CD14-positive monocyte (primary cell): Measurements from ENCODE around the gene FRS3. TPM values are rescaled to one million over a fixed set of nuclear protein-coding genes. Genes with fewer than 3 reads are reported as not detected.
A peak's percentile ranks its signal among the peaks of the same experiment; 100 is the strongest.

Experiments used
- DNase-seq, 3 donors: peaks; one replicate each; pipeline ENCODE4 v3.0.0-alpha.2; 2011 to 2022
- H2AFZ ChIP-seq: 2 replicates; pipeline ENCODE4 v1.6.0; 2012; ENCODE audit warnings: mild to moderate bottlenecking, low read depth, low read length, inconsistent platforms; ENCODE audit not compliant: insufficient read depth, poor library complexity, severe bottlenecking
- H3K27ac ChIP-seq, 2 donors: 1 replicate in 1 of 2; 2 replicates in 1 of 2; pipeline ENCODE4 v1.5.1; 2012 to 2013; ENCODE audit warnings: low read length in 2 of 2, control low read depth in 1 of 2, inconsistent platforms in 1 of 2, low read depth in 1 of 2, mild to moderate bottlenecking in 1 of 2
- H3K27me3 ChIP-seq, 2 donors: one replicate each; pipeline versions ENCODE4 v1.6.0 to v1.6.1; 2011 to 2013; ENCODE audit warnings: low read length in 2 of 2; ENCODE audit not compliant: control insufficient read depth in 2 of 2, insufficient read depth in 2 of 2
- H3K36me3 ChIP-seq, 2 donors: replicated peaks in 1 of 2; 1 replicate in 1 of 2; 2 replicates in 1 of 2; pipeline versions ENCODE4 v1.5.1 to v1.6.1; 2012 to 2013; ENCODE audit warnings: low read length in 2 of 2, control low read depth in 1 of 2, inconsistent platforms in 1 of 2, mild to moderate bottlenecking in 1 of 2; ENCODE audit not compliant: insufficient read depth in 2 of 2, control insufficient read depth in 1 of 2
- H3K4me1 ChIP-seq, 2 donors: 1 replicate in 1 of 2; 2 replicates in 1 of 2; pipeline versions ENCODE4 v1.5.1 to v1.6.1; 2012 to 2013; ENCODE audit warnings: low read length in 2 of 2, control low read depth in 1 of 2, inconsistent platforms in 1 of 2, mild to moderate bottlenecking in 1 of 2, moderate library complexity in 1 of 2; ENCODE audit not compliant: insufficient read depth in 2 of 2, control insufficient read depth in 1 of 2
- H3K4me2 ChIP-seq: replicated peaks from 2 replicates; pipeline ENCODE3; 2012; ENCODE audit warnings: low read length, moderate library complexity, mild to moderate bottlenecking; ENCODE audit not compliant: poor library complexity, severe bottlenecking; ENCODE audit errors: extremely low read depth
- H3K4me3 ChIP-seq, 3 experiments: fragments of 200-600 bp in 1 of 3; sonication (generic) in 1 of 3; replicated peaks in 1 of 3; 1 replicate in 2 of 3; 2 replicates in 1 of 3; pipeline ENCODE4 v1.5.1; 2011 to 2013; ENCODE audit warnings: low read length in 3 of 3, mild to moderate bottlenecking in 3 of 3, control low read depth in 2 of 3, low read depth in 2 of 3, inconsistent platforms in 1 of 3, moderate library complexity in 1 of 3
- H3K79me2 ChIP-seq: 2 replicates; pipeline ENCODE4 v1.6.0; 2012; ENCODE audit warnings: mild to moderate bottlenecking, control low read depth, inconsistent platforms, low read length, moderate library complexity; ENCODE audit not compliant: insufficient read depth
- H3K9ac ChIP-seq: 2 replicates; pipeline ENCODE4 v1.6.0; 2017; ENCODE audit warnings: low read length, mild to moderate bottlenecking; ENCODE audit not compliant: insufficient read depth, poor library complexity, severe bottlenecking
- H3K9me3 ChIP-seq, 2 donors: replicated peaks in 1 of 2; 1 replicate in 1 of 2; 2 replicates in 1 of 2; pipeline versions ENCODE4 v1.5.1 to v1.6.1; 2012 to 2013; ENCODE audit warnings: low read length in 2 of 2, control low read depth in 1 of 2; ENCODE audit not compliant: control insufficient read depth in 1 of 2, insufficient read depth in 1 of 2
- H4K20me1 ChIP-seq: 2 replicates; pipeline ENCODE4 v1.6.0; 2012; ENCODE audit warnings: mild to moderate bottlenecking, low read length, control low read depth, moderate library complexity; ENCODE audit not compliant: insufficient read depth
- H3K27ac Mint-ChIP-seq, 7 donors: one replicate each; pipeline ENCODE4 v1.8.0; 2020; ENCODE audit warnings: mild to moderate bottlenecking in 7 of 7, mixed read lengths in 7 of 7, moderate library complexity in 6 of 7, inconsistent platforms in 2 of 7
- H3K27me3 Mint-ChIP-seq, 3 donors: one replicate each; pipeline ENCODE4 v1.8.0; 2021 to 2022; ENCODE audit warnings: low read depth in 3 of 3, mild to moderate bottlenecking in 3 of 3, mixed read lengths in 3 of 3, moderate library complexity in 3 of 3, inconsistent platforms in 1 of 3
- H3K36me3 Mint-ChIP-seq, 2 donors: one replicate each; pipeline ENCODE4 v1.8.0; 2020; ENCODE audit warnings: mixed read lengths in 2 of 2, inconsistent platforms in 1 of 2, mild to moderate bottlenecking in 1 of 2
- H3K4me1 Mint-ChIP-seq: one replicate; pipeline ENCODE4 v1.8.0; 2020; ENCODE audit warnings: mild to moderate bottlenecking, mixed read lengths
- H3K4me3 Mint-ChIP-seq, 2 donors: one replicate each; pipeline ENCODE4 v1.8.0; 2020; ENCODE audit warnings: mild to moderate bottlenecking in 2 of 2, mixed read lengths in 2 of 2, moderate library complexity in 1 of 2
- H3K9me3 Mint-ChIP-seq, 7 donors: one replicate each; pipeline ENCODE4 v1.8.0; 2020 to 2022; ENCODE audit warnings: mixed read lengths in 7 of 7, mild to moderate bottlenecking in 6 of 7, moderate library complexity in 6 of 7, inconsistent platforms in 2 of 7
- WGBS: methylation state at CpG from one replicate; pipeline ENCODE4 v1.1.5; 2013; ENCODE audit warnings: missing lambda C conversion rate; ENCODE audit not compliant: insufficient coverage; 5-methylcytosine and 5-hydroxymethylcytosine counted together
- intact Hi-C, 2 donors: fragments of 100-400 bp; cut with micrococcal nuclease; formaldehyde crosslinking; loops; one replicate each; pipeline versions ENCODE4 v1.15.0 to v1.15.1; 2023
- polyA plus RNA-seq, 3 donors: library from polyadenylated mRNA; depleted of rRNA in 1 of 3; unstranded in 2 of 3; stranded (reverse) in 1 of 3; fragments of 300-500 nt in 2 of 3; fragments of >200 nt in 1 of 3; fragmentation: Illumina TruSeq in 2 of 3; gene quantifications; 1 replicate in 2 of 3; 2 replicates in 1 of 3; pipeline ENCODE4 v1.2.3, GENCODE V29; 2012 to 2021
- TF ChIP-seq, protein P1 (sequence below): fragments of 200-600 bp; IDR thresholded peaks from one replicate; pipeline ENCODE4 v1.8.0; 2022; ENCODE audit warnings: antibody characterized with exemption, mild to moderate bottlenecking

FRS3 gene
- polyA plus RNA-seq, 3 donors, result 1.3 to 7.0 (median 2.6) TPM

DNA sequence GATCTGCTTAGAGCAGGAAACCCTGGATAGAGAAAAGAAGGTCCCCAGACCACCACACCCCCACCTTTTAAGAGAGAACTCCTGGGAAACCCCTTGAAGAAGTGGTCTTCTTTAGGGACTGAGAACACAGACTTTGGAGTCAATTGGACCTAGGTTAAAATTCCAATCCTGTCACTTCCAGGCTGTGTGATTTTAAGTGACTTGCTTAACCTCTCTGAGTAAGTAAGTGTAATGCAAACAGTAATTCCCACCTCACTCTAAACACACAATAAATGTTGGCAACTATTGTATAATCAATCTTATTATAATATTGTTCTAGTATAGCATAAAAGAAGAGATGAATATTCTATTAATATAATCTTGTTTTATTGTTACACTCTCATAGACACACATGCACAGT, 47.6 kb downstream of the FRS3 start:
- Histone ChIP-seq H3K27ac (no peak overlapping the region), H3K9me3 (no peaks in the 10 kb centered on the region), H3K79me2 (peaks cover 74% of the 10 kb centered on the region), H3K27me3 (no peaks in the 10 kb centered on the region), H3K4me1 (peaks cover 65 to 70% of the 10 kb centered on the region in 2 donors), H3K4me2 (peak overlapping the region; percentile 95), H3K36me3 (peaks cover 8 to 30% of the 10 kb centered on the region in 2 donors), H3K4me3 (peak overlapping the region in 1 of 3 experiments; percentile 88), H4K20me1 (peaks cover 70% of the 10 kb centered on the region), H2AFZ (no peak overlapping the region), H3K9ac (no peak overlapping the region)
- Mint-ChIP-seq H3K36me3 (peaks cover 27 to 43% of the 10 kb centered on the region in 2 donors), H3K27me3 (peaks cover 0 to 5% (median 2%) of the 10 kb centered on the region in 3 donors), H3K4me3 (peak overlapping the region; percentile 88 to 92), H3K27ac (peak overlapping the region in 3 of 7 donors; percentile 10 to 78 (median 30)), H3K4me1 (peaks cover 69% of the 10 kb centered on the region), H3K9me3 (no peaks in the 10 kb centered on the region)
- TF ChIP-seq, protein P1, sequence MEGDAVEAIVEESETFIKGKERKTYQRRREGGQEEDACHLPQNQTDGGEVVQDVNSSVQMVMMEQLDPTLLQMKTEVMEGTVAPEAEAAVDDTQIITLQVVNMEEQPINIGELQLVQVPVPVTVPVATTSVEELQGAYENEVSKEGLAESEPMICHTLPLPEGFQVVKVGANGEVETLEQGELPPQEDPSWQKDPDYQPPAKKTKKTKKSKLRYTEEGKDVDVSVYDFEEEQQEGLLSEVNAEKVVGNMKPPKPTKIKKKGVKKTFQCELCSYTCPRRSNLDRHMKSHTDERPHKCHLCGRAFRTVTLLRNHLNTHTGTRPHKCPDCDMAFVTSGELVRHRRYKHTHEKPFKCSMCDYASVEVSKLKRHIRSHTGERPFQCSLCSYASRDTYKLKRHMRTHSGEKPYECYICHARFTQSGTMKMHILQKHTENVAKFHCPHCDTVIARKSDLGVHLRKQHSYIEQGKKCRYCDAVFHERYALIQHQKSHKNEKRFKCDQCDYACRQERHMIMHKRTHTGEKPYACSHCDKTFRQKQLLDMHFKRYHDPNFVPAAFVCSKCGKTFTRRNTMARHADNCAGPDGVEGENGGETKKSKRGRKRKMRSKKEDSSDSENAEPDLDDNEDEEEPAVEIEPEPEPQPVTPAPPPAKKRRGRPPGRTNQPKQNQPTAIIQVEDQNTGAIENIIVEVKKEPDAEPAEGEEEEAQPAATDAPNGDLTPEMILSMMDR, result no peak
- no peak for DNase-seq
- intact Hi-C loops, result loop anchor here in 1 of 2 donors (10.0 kb wide), 1 partner anchor 657 kb away; the partner anchor contains the start of genes NFYA and OARD1

GRCh38 chr6:41731561-41732086, 48.1 kb downstream of the FRS3 start:
- Histone ChIP-seq H3K4me1 (peaks cover 70 to 75% of the 10 kb centered on the region in 2 donors), H4K20me1 (peaks cover 76% of the 10 kb centered on the region), H3K9ac (no peak overlapping the region), H3K9me3 (no peaks in the 10 kb centered on the region), H3K27me3 (no peaks in the 10 kb centered on the region), H2AFZ (no peak overlapping the region), H3K79me2 (peaks cover 79% of the 10 kb centered on the region), H3K36me3 (peaks cover 8 to 30% of the 10 kb centered on the region in 2 donors), H3K4me2 (peak overlapping the region; percentile 10), H3K4me3 (no peak overlapping the region), H3K27ac (no peak overlapping the region)
- no peak overlapping the region for H3K4me3 Mint-ChIP-seq
- H3K9me3 Mint-ChIP-seq, result no peaks in the 10 kb centered on the region
- peaks cover 0 to 5% (median 0%) of the 10 kb centered on the region in 3 donors for H3K27me3 Mint-ChIP-seq
- peaks cover 29 to 43% of the 10 kb centered on the region in 2 donors for H3K36me3 Mint-ChIP-seq
- peaks cover 74% of the 10 kb centered on the region for H3K4me1 Mint-ChIP-seq
- intact Hi-C loops, result loop anchor here in 1 of 2 donors (10.0 kb wide), 1 partner anchor 657 kb away; the partner anchor contains the start of genes NFYA and OARD1
- WGBS, result 95% methylated on average over 5 of the region's 7 CpGs
- DNase-seq, result no peak
- TF ChIP-seq, protein P1, result no peak
- peak overlapping the region in 2 of 7 donors; percentile 4 to 26 for H3K27ac Mint-ChIP-seq
